SJSA1 (cell line): ENCODE data around the gene MAGI3. TPM values are rescaled to one million over a fixed set of nuclear protein-coding genes. Genes with fewer than 3 reads are reported as not detected.

Experiments
- DNase-seq, 2 experiments: peaks; one replicate each; pipeline ENCODE4 v3.0.0-alpha.2; 2015 to 2020; ENCODE audit warnings: low spot score in 2 of 2, low read depth in 1 of 2
- H3K27ac ChIP-seq: fragments of 250-450 bp; sonication (Bioruptor Pico); 2 replicates; pipeline ENCODE4 v1.5.1; 2020; ENCODE audit warnings: mild to moderate bottlenecking, moderate library complexity
- H3K27me3 ChIP-seq: fragments of 250-450 bp; sonication (Bioruptor Pico); replicated peaks from 2 replicates; pipeline ENCODE4 v1.5.1; 2020; ENCODE audit warnings: mild to moderate bottlenecking, moderate library complexity
- H3K36me3 ChIP-seq: fragments of 250-450 bp; sonication (Bioruptor Pico); 2 replicates; pipeline ENCODE4 v1.5.1; 2020; ENCODE audit warnings: mild to moderate bottlenecking
- H3K4me1 ChIP-seq: fragments of 250-450 bp; sonication (Bioruptor Pico); replicated peaks from 2 replicates; pipeline ENCODE4 v1.6.1; 2021; ENCODE audit warnings: mild to moderate bottlenecking
- H3K4me3 ChIP-seq: fragments of 250-450 bp; sonication (Bioruptor Pico); 2 replicates; pipeline ENCODE4 v1.5.1; 2020; ENCODE audit warnings: mild to moderate bottlenecking
- H3K9me3 ChIP-seq: fragments of 250-450 bp; sonication (Bioruptor Pico); replicated peaks from 2 replicates; pipeline ENCODE4 v1.5.1; 2020; ENCODE audit warnings: mild to moderate bottlenecking
- total RNA-seq: library from RNA; depleted of rRNA; stranded (reverse); fragments of >200 nt; shearing (Covaris generic); gene quantifications from 2 replicates; pipeline ENCODE4 v1.2.3, GENCODE V29; 2014

Gene MAGI3
- total RNA-seq, 1 experiment from 2014 or later = 25.4 TPM

DNA sequence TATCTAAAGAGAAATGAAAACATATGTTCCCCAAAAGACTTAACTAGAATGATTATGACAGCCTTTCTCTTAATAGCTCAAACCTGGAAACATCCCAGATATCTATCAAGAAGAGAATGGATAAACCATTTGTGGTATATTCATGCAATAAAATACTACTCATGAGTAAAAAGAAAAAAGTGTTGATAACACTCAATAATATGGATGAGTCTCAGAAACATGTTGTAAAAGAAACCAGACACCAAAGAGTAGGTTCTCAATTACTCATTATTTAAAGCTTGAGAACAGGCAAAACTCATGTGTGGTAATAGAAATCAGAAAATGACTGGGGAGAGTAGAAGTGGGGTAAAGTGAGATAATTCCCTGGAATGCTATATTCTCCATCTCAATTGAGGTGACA, 214.8 kb downstream of the MAGI3 start:
- H3K9me3 ChIP-seq = no peaks in the 10 kb centered on the region
- H3K27me3 ChIP-seq = no peaks in the 10 kb centered on the region
- H3K36me3 ChIP-seq = no peaks in the 10 kb centered on the region
- H3K4me1 ChIP-seq = no peaks in the 10 kb centered on the region
- DNase-seq = no peak
- no peak overlapping the region for H3K27ac ChIP-seq
- H3K4me3 ChIP-seq = no peak overlapping the region

DNA sequence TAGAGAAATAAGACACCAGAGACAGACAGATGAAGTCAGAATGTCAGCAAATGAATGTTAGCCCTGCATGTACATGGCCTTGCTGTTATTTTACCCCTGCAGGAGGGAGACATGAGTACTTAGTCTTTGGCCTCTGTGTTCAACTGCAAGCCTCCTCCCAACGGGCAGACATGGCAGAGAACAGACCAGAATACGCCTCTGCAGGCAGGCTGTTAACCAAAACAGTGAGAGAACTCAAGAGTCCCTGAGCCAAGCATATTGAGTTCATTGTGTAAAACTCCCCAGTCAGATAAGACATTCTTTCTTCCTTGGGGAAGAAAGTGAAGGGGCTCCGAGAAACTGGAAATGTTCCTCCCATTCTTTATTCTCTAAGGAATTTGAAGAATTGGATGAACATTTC, 218.1 kb downstream of the MAGI3 start:
- no peaks in the 10 kb centered on the region for H3K4me1 ChIP-seq
- no peak for DNase-seq
- H3K27me3 ChIP-seq = no peaks in the 10 kb centered on the region
- H3K4me3 ChIP-seq = no peak overlapping the region
- H3K27ac ChIP-seq = no peak overlapping the region
- no peaks in the 10 kb centered on the region for H3K36me3 ChIP-seq
- no peaks in the 10 kb centered on the region for H3K9me3 ChIP-seq

DNA sequence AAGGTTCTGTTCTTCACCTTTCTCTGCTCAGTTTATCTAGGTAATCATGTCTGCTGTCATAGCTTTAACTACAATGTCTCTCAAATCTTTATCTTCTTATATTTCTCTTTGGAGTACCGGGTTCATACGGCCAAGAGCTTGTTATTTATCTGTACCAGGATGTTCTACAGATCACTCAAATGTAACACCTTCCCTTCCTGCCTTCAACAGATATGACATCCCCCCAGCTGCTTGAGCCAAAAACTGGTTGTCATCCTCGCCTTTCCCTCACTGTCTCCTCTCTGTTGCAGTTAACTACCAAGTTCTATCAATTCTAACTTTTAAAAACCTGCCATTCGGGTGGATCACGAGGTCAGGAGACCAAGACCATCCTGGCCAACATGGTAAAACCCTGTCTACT, 220.1 kb downstream of the MAGI3 start:
- H3K4me1 ChIP-seq = peaks cover 8% of the 10 kb centered on the region
- no peak for DNase-seq
- no peaks in the 10 kb centered on the region for H3K9me3 ChIP-seq
- H3K36me3 ChIP-seq = no peaks in the 10 kb centered on the region
- no peak overlapping the region for H3K27ac ChIP-seq
- H3K27me3 ChIP-seq = no peaks in the 10 kb centered on the region
- no peak overlapping the region for H3K4me3 ChIP-seq

DNA sequence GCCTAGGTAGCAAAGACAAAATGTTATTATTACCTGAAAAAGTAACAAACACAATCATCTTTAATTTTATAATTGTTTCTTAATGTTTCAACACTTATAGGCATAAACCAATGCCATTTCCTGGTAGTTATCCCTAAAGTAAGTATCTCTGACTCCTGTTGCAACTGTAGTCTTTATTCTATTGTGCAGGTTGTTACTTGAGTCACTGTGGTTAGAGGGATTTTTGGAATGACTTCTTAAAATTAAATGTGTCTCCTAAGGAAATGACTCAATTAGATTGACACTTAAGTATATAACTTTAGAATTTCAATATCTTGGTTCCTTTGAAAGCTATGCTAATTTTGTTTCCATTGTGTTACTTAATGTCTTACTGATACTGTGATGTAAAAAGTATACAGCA, 225.1 kb downstream of the MAGI3 start:
- H3K4me3 ChIP-seq = no peak overlapping the region
- peaks cover 5% of the 10 kb centered on the region; the same call in 1 of the 2 replicates for H3K36me3 ChIP-seq
- peak overlapping the region; percentile 28; the same call in 1 of the 2 replicates for H3K27ac ChIP-seq
- peak in 1 of 2 experiments; percentile 52 for DNase-seq
- H3K27me3 ChIP-seq = no peaks in the 10 kb centered on the region
- no peaks in the 10 kb centered on the region for H3K9me3 ChIP-seq
- H3K4me1 ChIP-seq = peaks cover 32% of the 10 kb centered on the region

DNA sequence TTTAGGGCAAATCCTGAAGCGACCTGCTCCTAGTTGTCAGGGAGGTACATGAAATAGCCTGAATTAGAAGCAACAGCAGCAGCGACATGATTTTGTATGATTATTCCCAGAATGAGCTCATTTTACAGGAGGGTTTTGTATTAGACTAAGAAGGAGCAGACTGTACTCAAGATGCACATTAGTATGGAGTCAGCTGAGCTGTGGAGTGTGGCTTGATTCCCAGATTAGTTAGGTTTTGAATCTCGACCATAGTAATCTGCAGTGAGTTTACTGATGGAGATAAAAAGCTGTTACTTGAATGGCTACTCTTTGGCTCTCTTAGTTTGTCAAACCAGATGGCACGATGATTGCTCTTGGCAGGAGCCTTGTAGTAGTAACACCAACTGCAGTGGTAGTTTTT, 225.8 kb downstream of the MAGI3 start:
- Histone ChIP-seq H3K4me3 (no peak overlapping the region), H3K27me3 (no peaks in the 10 kb centered on the region), H3K9me3 (no peaks in the 10 kb centered on the region), H3K36me3 (peaks cover 5% of the 10 kb centered on the region; the same call in 1 of the 2 replicates), H3K27ac (peak overlapping the region; percentile 28), H3K4me1 (peaks cover 32% of the 10 kb centered on the region)
- DNase-seq = no peak

DNA sequence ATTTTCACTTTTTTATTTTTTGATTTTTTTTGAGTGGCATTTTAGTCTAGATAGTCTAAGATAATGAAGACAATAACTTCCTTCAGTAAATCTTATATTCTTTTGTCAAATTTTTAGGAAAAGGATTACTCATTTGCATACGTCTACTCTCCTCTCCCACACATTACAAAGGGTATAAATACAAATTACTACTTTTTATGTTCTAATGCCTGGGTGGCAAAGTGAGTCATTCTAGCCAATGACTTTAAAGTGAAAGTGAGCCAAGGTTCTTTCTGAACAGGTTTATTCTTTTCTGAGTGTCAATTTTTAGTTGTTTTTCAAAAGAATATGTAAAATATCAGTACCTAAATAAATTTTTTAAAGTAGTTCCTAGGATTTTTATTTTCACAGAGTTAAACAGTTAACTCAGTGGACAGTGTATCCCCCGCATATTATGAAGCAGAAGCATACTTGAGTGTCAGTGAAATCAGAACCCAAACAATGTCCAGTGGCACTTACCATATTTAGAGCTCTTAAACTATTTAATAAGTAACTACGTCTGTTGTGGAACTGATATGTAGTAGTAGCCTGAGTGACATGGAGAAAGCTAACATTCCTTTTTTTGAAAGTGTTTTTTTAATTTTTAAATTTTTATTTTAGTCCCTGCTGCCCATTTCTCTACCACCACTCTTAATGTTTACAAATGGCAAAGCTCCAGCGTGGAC, 227.3 kb downstream of the MAGI3 start:
- Histone ChIP-seq H3K4me3 (no peak overlapping the region), H3K4me1 (peaks cover 32% of the 10 kb centered on the region), H3K36me3 (peaks cover 11% of the 10 kb centered on the region), H3K27me3 (no peaks in the 10 kb centered on the region), H3K27ac (peak overlapping the region; percentile 56; the same call in 1 of the 2 replicates), H3K9me3 (no peaks in the 10 kb centered on the region)
- peak in 1 of 2 experiments; percentile 78 for DNase-seq

DNA sequence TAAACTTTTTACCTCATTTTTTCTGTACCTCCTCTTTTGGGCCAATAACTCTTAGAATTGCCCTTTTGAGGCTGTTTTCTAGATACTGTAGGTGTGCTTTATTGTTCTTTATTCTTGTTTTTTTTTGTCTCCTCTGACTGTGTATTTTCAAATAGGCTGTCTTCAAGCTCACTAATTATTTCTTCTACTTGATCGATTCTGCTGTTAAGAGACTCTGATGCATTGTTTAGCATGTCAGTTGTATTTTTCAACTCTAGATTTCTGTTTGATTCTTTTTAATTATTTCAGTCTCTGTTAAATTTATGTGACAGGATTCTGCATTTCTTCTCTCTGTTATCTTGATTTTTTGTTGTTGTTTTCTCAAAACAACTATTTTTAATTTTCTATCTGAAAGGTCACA, 238.7 kb downstream of the MAGI3 start:
- Histone ChIP-seq H3K9me3 (no peaks in the 10 kb centered on the region), H3K4me1 (no peaks in the 10 kb centered on the region)
- DNase-seq = no peak

DNA sequence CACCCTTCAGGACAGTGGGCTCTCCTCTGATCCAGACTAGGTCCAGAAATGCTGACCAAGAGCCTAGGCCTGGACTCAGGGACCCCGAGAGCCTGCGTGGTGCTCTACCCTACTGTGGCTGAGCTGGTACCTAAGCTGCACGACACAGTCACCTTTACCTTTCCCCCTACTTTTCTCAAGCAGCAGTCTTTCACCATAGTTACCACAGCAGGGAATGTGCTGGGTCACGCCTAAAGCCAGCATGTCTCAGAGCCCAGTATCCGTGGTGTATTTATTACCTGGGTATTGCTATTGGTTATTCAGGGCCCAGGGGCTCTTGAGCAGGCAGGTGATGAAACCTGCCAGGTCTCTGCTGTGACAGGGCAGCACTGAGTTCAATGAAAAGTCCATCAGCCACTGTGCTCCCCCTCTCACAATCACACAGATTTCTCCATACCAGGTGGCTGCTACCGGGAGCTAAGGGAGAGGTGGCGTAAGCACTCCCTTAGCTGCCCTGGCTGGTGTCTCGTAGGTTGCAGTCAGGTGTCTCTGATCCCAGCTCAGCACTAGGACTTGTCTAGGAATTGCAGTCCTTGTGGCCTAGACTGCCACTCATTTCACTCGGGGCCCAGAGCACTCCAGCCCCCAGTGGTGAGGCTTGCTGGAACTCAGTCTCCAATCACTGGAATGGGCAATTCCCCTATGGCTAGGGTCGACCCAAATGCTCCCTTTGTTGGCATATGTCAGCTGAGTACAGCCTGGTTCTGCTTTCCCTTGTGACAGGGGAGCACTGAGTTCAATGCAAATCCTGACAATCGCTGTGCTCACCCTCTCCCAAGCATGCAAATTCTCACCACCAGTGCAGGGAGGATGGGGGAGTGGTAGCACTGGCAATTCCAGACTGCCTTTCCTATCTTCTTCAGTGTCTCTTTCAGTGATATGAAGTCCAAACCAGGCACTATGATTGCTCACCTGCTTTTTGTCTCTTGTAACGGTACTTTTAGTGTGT, 240.3 kb downstream of the MAGI3 start:
- Histone ChIP-seq H3K9me3 (no peaks in the 10 kb centered on the region), H3K4me1 (no peaks in the 10 kb centered on the region), H3K27me3 (no peaks in the 10 kb centered on the region), H3K27ac (no peak overlapping the region), H3K4me3 (no peak overlapping the region), H3K36me3 (peaks cover 10% of the 10 kb centered on the region)
- no peak for DNase-seq

More for the DNA sequence above, 238.7 kb downstream of the MAGI3 start:
- H3K27ac ChIP-seq = no peak overlapping the region
- peaks cover 20% of the 10 kb centered on the region for H3K36me3 ChIP-seq
- H3K27me3 ChIP-seq = no peaks in the 10 kb centered on the region
- H3K4me3 ChIP-seq = no peak overlapping the region

DNA sequence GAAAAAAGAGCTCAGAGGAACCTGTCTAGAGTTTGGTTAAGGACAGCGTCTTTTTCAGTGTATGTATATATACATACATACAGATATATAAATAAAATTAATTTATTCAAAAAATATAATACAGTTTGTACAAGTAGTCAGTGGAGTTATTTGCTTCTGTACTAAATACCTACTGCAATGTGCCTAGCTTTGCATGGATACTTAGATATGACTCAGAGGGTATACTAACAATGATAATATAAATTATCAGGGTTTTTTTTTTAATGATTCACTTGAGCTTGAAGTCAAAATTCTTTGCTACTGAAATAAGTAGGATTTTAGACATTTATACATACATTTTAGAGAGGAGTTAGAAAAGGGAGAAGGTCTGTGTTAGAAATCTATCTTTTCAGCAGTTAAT, 251.1 kb downstream of the MAGI3 start:
- Histone ChIP-seq H3K4me1 (0 out of 2 replicates have a peak, but pooled peaks cover 3% of the 10 kb centered on the region), H3K9me3 (no peaks in the 10 kb centered on the region), H3K27me3 (no peaks in the 10 kb centered on the region), H3K4me3 (no peak overlapping the region), H3K36me3 (peaks cover 25% of the 10 kb centered on the region), H3K27ac (no peak overlapping the region)
- no peak for DNase-seq

DNA sequence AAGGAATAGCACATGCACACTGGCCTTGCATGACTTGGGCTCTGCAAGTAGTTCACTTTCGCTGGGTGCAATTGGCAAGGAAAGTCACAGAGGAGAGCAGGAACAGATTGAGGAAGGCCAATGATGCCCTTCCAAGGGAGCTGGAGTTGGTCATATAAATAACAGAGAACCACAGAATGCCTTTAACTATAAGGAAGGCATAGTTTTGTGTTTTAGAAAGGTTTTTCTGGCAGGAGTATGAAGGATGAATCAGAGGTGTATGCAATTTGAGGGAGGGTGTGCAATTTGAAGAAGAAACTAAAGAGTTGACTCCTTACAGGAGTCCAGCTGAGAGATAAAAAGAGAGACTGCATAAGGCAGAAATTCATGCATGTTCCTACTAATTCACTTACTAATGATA, 256.8 kb downstream of the MAGI3 start:
- Histone ChIP-seq H3K9me3 (no peaks in the 10 kb centered on the region), H3K4me3 (no peak overlapping the region), H3K27ac (no peak overlapping the region), H3K27me3 (no peaks in the 10 kb centered on the region), H3K4me1 (no peaks in the 10 kb centered on the region), H3K36me3 (peaks cover 33% of the 10 kb centered on the region)
- no peak for DNase-seq

DNA sequence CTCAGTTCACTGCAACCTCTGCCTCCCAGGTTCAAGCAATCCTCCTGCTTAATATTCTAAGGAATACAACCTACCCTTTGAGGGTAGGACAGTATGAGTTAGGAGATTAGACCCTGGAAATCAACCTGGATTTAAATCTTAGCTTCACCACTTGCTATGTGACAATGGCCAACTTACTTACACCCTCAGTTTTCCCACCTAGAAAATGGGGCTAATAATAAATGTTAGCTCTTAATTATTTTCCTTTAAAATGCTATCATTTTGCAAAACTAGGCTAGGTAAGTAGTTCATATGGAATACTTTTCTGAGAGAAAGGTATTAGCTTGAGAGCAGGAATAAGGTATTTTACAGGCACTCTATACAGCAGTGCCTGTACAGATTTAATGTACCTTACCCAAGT, 258.2 kb downstream of the MAGI3 start:
- Histone ChIP-seq H3K4me3 (no peak overlapping the region), H3K4me1 (no peaks in the 10 kb centered on the region), H3K9me3 (no peaks in the 10 kb centered on the region), H3K36me3 (peaks cover 26% of the 10 kb centered on the region), H3K27me3 (no peaks in the 10 kb centered on the region), H3K27ac (no peak overlapping the region)
- DNase-seq = no peak

DNA sequence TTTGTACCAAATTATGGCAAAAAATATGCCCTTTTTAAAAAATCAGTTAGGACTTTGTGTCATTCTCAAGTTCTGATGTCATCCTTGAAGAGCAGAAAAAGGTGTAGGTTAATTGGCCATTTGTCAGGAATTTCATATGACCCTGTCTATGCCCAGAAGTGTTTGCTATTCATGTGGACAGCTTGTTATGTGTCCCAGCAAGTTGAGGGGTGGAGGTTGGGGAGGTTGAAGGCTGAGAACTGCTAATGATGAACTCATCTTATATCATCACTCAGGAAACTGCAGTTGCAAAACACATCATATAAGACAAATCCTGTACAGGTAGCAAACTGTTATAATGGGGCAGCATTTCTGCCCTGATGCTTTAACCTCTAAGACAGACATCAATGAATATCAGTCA, 262.5 kb downstream of the MAGI3 start:
- Histone ChIP-seq H3K4me3 (no peak overlapping the region), H3K9me3 (no peaks in the 10 kb centered on the region), H3K4me1 (no peaks in the 10 kb centered on the region), H3K27me3 (no peaks in the 10 kb centered on the region), H3K27ac (no peak overlapping the region), H3K36me3 (peaks cover 7% of the 10 kb centered on the region; the same call in 1 of the 2 replicates)
- DNase-seq = no peak

DNA sequence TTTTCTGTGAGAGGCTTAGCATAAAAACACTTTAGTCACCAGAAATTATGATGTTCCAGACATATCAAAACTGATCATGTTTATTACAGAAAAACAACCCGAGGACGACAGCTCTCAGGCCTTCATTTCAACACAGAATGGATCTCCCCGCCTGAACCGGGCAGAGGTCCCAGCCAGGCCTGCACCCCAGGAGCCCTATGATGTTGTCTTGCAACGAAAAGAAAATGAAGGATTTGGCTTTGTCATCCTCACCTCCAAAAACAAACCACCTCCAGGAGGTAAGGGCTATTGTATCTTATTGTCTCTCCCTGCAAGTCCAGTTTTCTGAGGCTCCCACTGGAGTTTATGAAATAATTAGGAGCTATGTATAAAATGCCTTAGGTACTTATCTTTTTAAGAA, 263.4 kb downstream of the MAGI3 start:
- Histone ChIP-seq H3K36me3 (peaks cover 4% of the 10 kb centered on the region; the same call in 1 of the 2 replicates), H3K27ac (no peak overlapping the region), H3K27me3 (no peaks in the 10 kb centered on the region), H3K4me1 (peaks cover 3% of the 10 kb centered on the region; the same call in 1 of the 2 replicates), H3K4me3 (no peak overlapping the region), H3K9me3 (no peaks in the 10 kb centered on the region)
- no peak for DNase-seq

DNA sequence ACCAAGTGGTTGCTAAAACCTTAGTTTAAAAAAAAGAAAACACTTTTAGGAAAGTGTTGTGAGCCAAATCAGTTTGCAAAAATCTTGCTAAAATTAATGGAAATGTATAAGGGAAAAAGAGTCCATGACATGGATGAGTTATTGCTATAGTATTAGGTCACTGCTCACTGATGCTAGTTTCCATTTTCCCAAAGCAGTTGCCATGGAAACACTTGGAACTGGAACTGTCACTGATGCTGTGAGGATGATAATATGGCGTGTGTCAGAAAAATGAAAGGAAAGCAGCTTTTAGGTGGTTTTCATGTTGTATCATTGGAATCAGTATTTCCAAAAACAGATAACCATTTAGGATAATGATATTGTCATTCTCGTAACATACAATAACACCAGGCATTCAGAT, 264.6 kb downstream of the MAGI3 start:
- no peak for DNase-seq
- H3K27me3 ChIP-seq = no peaks in the 10 kb centered on the region
- H3K27ac ChIP-seq = no peak overlapping the region
- H3K36me3 ChIP-seq = peaks cover 6% of the 10 kb centered on the region
- no peak overlapping the region for H3K4me3 ChIP-seq
- no peaks in the 10 kb centered on the region for H3K9me3 ChIP-seq
- peaks cover 12% of the 10 kb centered on the region for H3K4me1 ChIP-seq
